ENCODE data around the gene STMND1.

DNA sequence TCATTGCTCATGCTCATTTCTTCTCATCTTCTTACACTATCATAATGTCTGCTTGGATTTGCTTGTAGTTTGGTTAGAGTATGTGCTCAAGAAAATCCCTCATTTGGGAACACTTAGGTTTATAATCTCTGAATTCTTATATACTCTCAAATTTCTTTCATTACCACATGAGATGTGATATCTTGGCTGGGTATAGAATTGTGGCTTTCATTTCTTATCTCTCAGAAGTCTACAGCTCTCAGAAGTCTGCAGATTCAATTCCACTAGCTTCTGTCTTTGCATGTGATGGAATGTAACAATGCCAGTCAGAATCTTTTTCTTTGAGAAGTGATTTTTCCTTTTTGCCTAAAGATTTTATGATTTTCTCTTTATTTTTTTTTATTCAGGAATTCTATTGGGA is 50.9 kb downstream of the STMND1 start:
- TF ChIP-seq SMC3 (conservative IDR thresholded peaks at IDR 0.05; ENCODE audit: poor library complexity) = no peak
- no peak for TF ChIP-seq CTCF (IDR thresholded peaks at IDR 0.05; ENCODE audit: poor library complexity, severe bottlenecking)
- no peak for TF ChIP-seq EZH2 (IDR thresholded peaks at IDR 0.05; ENCODE audit: borderline replicate concordance, insufficient read depth, low read length, poor library complexity, severe bottlenecking)
- no peak for TF ChIP-seq RAD21 (conservative IDR thresholded peaks at IDR 0.05)
- TF ChIP-seq REST (IDR thresholded peaks at IDR 0.05; ENCODE audit: borderline replicate concordance) = no peak
- no peak for TF ChIP-seq POLR2AphosphoS5 (IDR thresholded peaks at IDR 0.05)
- no peak for TF ChIP-seq TAF1 (IDR thresholded peaks at IDR 0.05; ENCODE audit: low read depth)
- no peak for TF ChIP-seq MXI1 (conservative IDR thresholded peaks at IDR 0.05; ENCODE audit: poor library complexity, severe bottlenecking)
- no peak for TF ChIP-seq EP300 (conservative IDR thresholded peaks at IDR 0.05; ENCODE audit: poor library complexity, severe bottlenecking)

All from neural cell (in vitro differentiated cells).